Trophoblast cell (in vitro differentiated cells and primary cell): ENCODE results near the gene SPRING1.

ENCODE experiments used
- DNase-seq, 2 donors: peaks; one replicate each; pipeline ENCODE4 v3.0.0-alpha.2; 2016
- H2AFZ ChIP-seq: 2 replicates; pipeline ENCODE4 v1.6.1; 2013; ENCODE audit warnings: low read length, moderate library complexity, mild to moderate bottlenecking; ENCODE audit not compliant: insufficient read depth, poor library complexity
- H2AK5ac ChIP-seq: 2 replicates; pipeline ENCODE4 v1.6.1; 2013; ENCODE audit warnings: mild to moderate bottlenecking, low read length
- H2BK120ac ChIP-seq: 2 replicates; pipeline ENCODE4 v1.6.1; 2013; ENCODE audit warnings: low read length, mild to moderate bottlenecking, moderate library complexity; ENCODE audit not compliant: insufficient read depth, poor library complexity
- H2BK12ac ChIP-seq: 2 replicates; pipeline ENCODE4 v1.6.1; 2013; ENCODE audit warnings: mild to moderate bottlenecking, low read length, moderate library complexity
- H2BK5ac ChIP-seq: 2 replicates; pipeline ENCODE4 v1.6.1; 2013; ENCODE audit warnings: low read length, low read depth, moderate library complexity, mild to moderate bottlenecking; ENCODE audit not compliant: poor library complexity
- H3K14ac ChIP-seq: 2 replicates; pipeline ENCODE4 v1.6.1; 2013; ENCODE audit warnings: mild to moderate bottlenecking, low read length
- H3K18ac ChIP-seq: 2 replicates; pipeline ENCODE4 v1.6.1; 2013; ENCODE audit warnings: mild to moderate bottlenecking, low read length
- H3K23ac ChIP-seq: 2 replicates; pipeline ENCODE4 v1.6.1; 2013; ENCODE audit warnings: low read length
- H3K27ac ChIP-seq: 2 replicates; pipeline ENCODE4 v1.5.1; 2013; ENCODE audit warnings: low read depth, mild to moderate bottlenecking, inconsistent platforms, low read length, moderate library complexity
- H3K27me3 ChIP-seq: 2 replicates; pipeline ENCODE4 v1.6.1; 2013; ENCODE audit warnings: inconsistent platforms, mild to moderate bottlenecking, low read length, moderate library complexity; ENCODE audit not compliant: insufficient read depth
- H3K36me3 ChIP-seq, 2 experiments: 1 replicate in 1 of 2; 2 replicates in 1 of 2; pipeline ENCODE4 v1.6.1; 2013; ENCODE audit warnings: low read length in 2 of 2, mild to moderate bottlenecking in 2 of 2, moderate library complexity in 1 of 2; ENCODE audit not compliant: insufficient read depth in 2 of 2, control insufficient read depth in 1 of 2
- H3K4ac ChIP-seq: 2 replicates; pipeline ENCODE4 v1.6.1; 2013; ENCODE audit warnings: low read depth, mild to moderate bottlenecking, low read length, moderate library complexity
- H3K4me1 ChIP-seq, 2 experiments: 1 replicate in 1 of 2; 2 replicates in 1 of 2; pipeline ENCODE4 v1.6.1; 2013; ENCODE audit warnings: low read length in 2 of 2, mild to moderate bottlenecking in 2 of 2, moderate library complexity in 1 of 2; ENCODE audit not compliant: insufficient read depth in 2 of 2, control insufficient read depth in 1 of 2
- H3K4me2 ChIP-seq: 2 replicates; pipeline ENCODE4 v1.6.1; 2013; ENCODE audit warnings: inconsistent platforms, mild to moderate bottlenecking, low read length, moderate library complexity
- H3K4me3 ChIP-seq: 2 replicates; pipeline ENCODE4 v1.5.1; 2013; ENCODE audit warnings: mild to moderate bottlenecking, low read depth, low read length, inconsistent platforms
- H3K79me1 ChIP-seq: one replicate; pipeline ENCODE4 v1.6.1; 2013; ENCODE audit warnings: low read length
- H3K79me2 ChIP-seq: 2 replicates; pipeline ENCODE4 v1.6.1; 2013; ENCODE audit warnings: low read length, mild to moderate bottlenecking; ENCODE audit not compliant: control insufficient read depth, insufficient read depth, poor library complexity
- H3K9ac ChIP-seq: 2 replicates; pipeline ENCODE4 v1.6.1; 2013; ENCODE audit warnings: mild to moderate bottlenecking, low read length
- H3K9me3 ChIP-seq: 2 replicates; pipeline ENCODE4 v1.6.1; 2013; ENCODE audit warnings: low read depth, mild to moderate bottlenecking, control low read depth, inconsistent platforms, low read length; ENCODE audit not compliant: insufficient read depth
- H4K12ac ChIP-seq: 2 replicates; pipeline ENCODE4 v1.6.1; 2013; ENCODE audit warnings: low read depth, mild to moderate bottlenecking, low read length, moderate library complexity
- H4K8ac ChIP-seq: 2 replicates; pipeline ENCODE4 v1.6.1; 2013; ENCODE audit warnings: low read depth, mild to moderate bottlenecking, low read length, moderate library complexity
- H4K91ac ChIP-seq: one replicate; pipeline ENCODE4 v1.6.1; 2013; ENCODE audit warnings: low read depth, mild to moderate bottlenecking, low read length, moderate library complexity
- WGBS: extraction: QIAGEN DNeasy Blood & Tissue Kit; methylation state at CpG from one replicate; pipeline ENCODE4 v1.1.7; 2013; ENCODE audit warnings: missing lambda C conversion rate; ENCODE audit not compliant: insufficient read length, insufficient coverage; ENCODE audit errors: extremely low coverage; 5-methylcytosine and 5-hydroxymethylcytosine counted together

SPRING1 gene

DNA sequence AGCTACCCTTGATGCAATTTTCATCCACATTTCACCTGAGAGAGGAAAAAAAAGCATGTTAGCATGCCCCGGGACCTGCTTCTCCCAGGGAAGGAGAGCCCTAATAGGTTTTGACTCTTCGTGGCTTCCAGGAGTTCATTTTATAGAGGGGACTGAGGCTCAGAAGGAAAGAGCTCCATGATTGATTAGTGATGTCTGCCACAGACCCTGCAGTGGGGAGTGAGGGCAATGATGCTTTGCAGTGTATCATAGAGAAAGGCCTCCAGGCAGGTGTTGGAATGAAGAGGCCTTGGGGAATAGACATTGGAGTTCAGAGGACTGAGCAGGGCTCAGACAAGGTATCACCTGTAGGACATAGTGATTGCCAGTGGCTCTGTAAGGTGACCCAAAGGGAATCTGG is 41.7 kb upstream of the SPRING1 start:
- H3K4me2 ChIP-seq = no peak overlapping the region
- no peaks in the 10 kb centered on the region for H3K27me3 ChIP-seq
- H4K91ac ChIP-seq = no peak overlapping the region
- H3K4ac ChIP-seq = no peak overlapping the region
- H3K4me1 ChIP-seq = no peaks in the 10 kb centered on the region
- no peak overlapping the region for H3K23ac ChIP-seq
- H3K9ac ChIP-seq = no peak overlapping the region
- H2BK5ac ChIP-seq = no peak overlapping the region
- no peak overlapping the region for H2AK5ac ChIP-seq
- H2AFZ ChIP-seq = no peak overlapping the region
- WGBS = no CpG with 5 or more reads among the region's 2 CpGs
- no peak overlapping the region for H2BK120ac ChIP-seq
- H3K14ac ChIP-seq = no peak overlapping the region
- H3K9me3 ChIP-seq = no peaks in the 10 kb centered on the region
- no peaks in the 10 kb centered on the region for H3K36me3 ChIP-seq
- H3K79me2 ChIP-seq = no peaks in the 10 kb centered on the region
- no peak for DNase-seq
- H3K79me1 ChIP-seq = no peaks in the 10 kb centered on the region
- H3K4me3 ChIP-seq = no peak overlapping the region
- H4K8ac ChIP-seq = no peak overlapping the region
- H4K12ac ChIP-seq = no peak overlapping the region
- no peak overlapping the region for H2BK12ac ChIP-seq
- no peak overlapping the region for H3K18ac ChIP-seq
- no peak overlapping the region for H3K27ac ChIP-seq

DNA sequence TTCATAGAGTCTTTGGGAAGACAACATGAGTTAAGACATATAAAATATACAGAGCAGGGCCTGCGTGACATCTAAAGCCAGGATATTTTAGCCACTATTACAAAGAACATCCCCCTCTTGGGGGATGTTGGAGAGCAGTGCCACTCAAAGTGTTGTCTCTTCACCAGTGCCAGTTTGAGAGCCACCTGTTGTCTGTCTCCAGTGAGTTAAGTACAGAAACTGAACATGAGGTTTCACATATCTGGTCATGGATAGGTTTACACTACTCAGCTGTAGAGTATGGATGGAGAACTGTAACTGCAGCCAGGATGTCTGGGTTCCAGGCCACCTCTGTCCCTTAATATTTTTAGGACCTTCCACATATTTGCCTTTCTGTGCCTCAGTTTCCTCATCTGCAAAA is 39.4 kb upstream of the SPRING1 start:
- Histone ChIP-seq H2BK120ac (no peak overlapping the region), H2AK5ac (no peak overlapping the region), H3K4me3 (no peak overlapping the region), H3K4me1 (no peaks in the 10 kb centered on the region), H3K79me2 (no peaks in the 10 kb centered on the region), H3K27ac (no peak overlapping the region), H3K27me3 (no peaks in the 10 kb centered on the region), H3K9me3 (no peaks in the 10 kb centered on the region), H2BK12ac (no peak overlapping the region), H4K91ac (no peak overlapping the region), H3K9ac (no peak overlapping the region), H3K18ac (no peak overlapping the region), H4K12ac (no peak overlapping the region), H3K4ac (no peak overlapping the region), H3K23ac (no peak overlapping the region), H2BK5ac (no peak overlapping the region), H3K4me2 (no peak overlapping the region), H4K8ac (no peak overlapping the region), H2AFZ (no peak overlapping the region), H3K36me3 (no peaks in the 10 kb centered on the region), H3K79me1 (no peaks in the 10 kb centered on the region), H3K14ac (no peak overlapping the region)
- no peak for DNase-seq
- WGBS = no CpG with 5 or more reads among the region's 1 CpG

DNA sequence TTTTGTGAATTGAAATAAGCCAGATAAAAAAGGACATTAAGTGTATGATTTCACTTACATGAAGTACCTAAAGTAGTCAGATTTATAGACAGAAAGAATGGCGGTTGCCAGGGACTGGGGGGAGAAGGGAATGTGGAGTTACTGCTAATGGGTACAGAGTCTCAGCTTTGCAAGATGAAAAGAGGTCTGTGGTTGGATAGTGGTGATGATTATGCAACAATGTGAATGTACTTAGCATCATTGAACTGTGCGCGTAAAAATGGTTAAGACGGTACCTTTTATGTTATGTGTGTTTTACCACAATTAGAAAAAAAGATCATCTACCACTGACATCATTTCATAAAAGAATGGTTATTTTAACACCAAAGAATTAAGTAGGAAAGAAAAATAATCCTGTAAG is 36.2 kb upstream of the SPRING1 start:
- no peak overlapping the region for H2BK5ac ChIP-seq
- H3K23ac ChIP-seq = no peak overlapping the region
- no peaks in the 10 kb centered on the region for H3K79me1 ChIP-seq
- H3K18ac ChIP-seq = no peak overlapping the region
- H4K91ac ChIP-seq = no peak overlapping the region
- H3K27me3 ChIP-seq = no peaks in the 10 kb centered on the region
- no peaks in the 10 kb centered on the region for H3K36me3 ChIP-seq
- H2BK12ac ChIP-seq = no peak overlapping the region
- H3K9ac ChIP-seq = no peak overlapping the region
- no peak overlapping the region for H4K8ac ChIP-seq
- H3K9me3 ChIP-seq = no peaks in the 10 kb centered on the region
- DNase-seq = no peak
- H3K4me1 ChIP-seq = no peaks in the 10 kb centered on the region
- no peak overlapping the region for H2AFZ ChIP-seq
- no peak overlapping the region for H3K4ac ChIP-seq
- no peak overlapping the region for H4K12ac ChIP-seq
- H3K14ac ChIP-seq = no peak overlapping the region
- H3K27ac ChIP-seq = no peak overlapping the region
- H3K4me2 ChIP-seq = no peak overlapping the region
- no peak overlapping the region for H2BK120ac ChIP-seq
- no peaks in the 10 kb centered on the region for H3K79me2 ChIP-seq
- no CpG with 5 or more reads among the region's 4 CpGs for WGBS
- H2AK5ac ChIP-seq = no peak overlapping the region
- H3K4me3 ChIP-seq = no peak overlapping the region

DNA sequence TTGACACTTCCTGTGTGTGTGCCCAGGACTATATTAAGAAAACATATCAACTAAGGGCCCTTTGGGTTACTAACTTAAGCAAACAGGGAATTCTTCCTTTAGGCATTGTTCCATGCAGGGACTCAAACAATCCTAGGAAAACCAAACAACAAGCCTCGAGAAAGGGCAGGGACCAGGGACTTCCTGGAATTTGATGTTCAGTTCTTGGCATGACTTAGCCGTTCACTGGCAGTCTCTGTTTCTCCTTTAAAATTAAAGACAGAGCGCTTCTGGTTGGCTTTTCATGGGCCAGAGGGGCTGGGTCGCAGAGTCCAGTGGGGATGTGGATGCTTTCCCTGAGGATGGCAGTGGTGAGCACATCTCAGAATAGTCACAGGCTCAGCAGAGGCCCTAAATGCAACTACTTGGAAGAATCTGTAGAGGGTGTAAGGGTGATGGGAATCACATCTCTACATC is 35.4 kb upstream of the SPRING1 start:
- H2AFZ ChIP-seq = no peak overlapping the region
- H4K12ac ChIP-seq = no peak overlapping the region
- H3K79me2 ChIP-seq = no peaks in the 10 kb centered on the region
- peak in 1 of 2 donors; percentile 5 for DNase-seq
- no peaks in the 10 kb centered on the region for H3K9me3 ChIP-seq
- no peaks in the 10 kb centered on the region for H3K27me3 ChIP-seq
- no peak overlapping the region for H2AK5ac ChIP-seq
- H4K91ac ChIP-seq = no peak overlapping the region
- H3K79me1 ChIP-seq = no peaks in the 10 kb centered on the region
- no peak overlapping the region for H3K27ac ChIP-seq
- H3K4me1 ChIP-seq = no peaks in the 10 kb centered on the region
- H2BK5ac ChIP-seq = no peak overlapping the region
- no peak overlapping the region for H3K18ac ChIP-seq
- no peak overlapping the region for H3K9ac ChIP-seq
- no CpG with 5 or more reads among the region's 4 CpGs for WGBS
- no peak overlapping the region for H2BK12ac ChIP-seq
- H3K36me3 ChIP-seq = no peaks in the 10 kb centered on the region
- no peak overlapping the region for H3K14ac ChIP-seq
- no peak overlapping the region for H3K23ac ChIP-seq
- no peak overlapping the region for H2BK120ac ChIP-seq
- no peak overlapping the region for H3K4me3 ChIP-seq
- no peak overlapping the region for H3K4me2 ChIP-seq
- no peak overlapping the region for H3K4ac ChIP-seq
- H4K8ac ChIP-seq = no peak overlapping the region
